VCaP (cell line): Measurements from ENCODE around the gene NDUFA11.

ENCODE experiments used
- H3K27ac ChIP-seq: fragments of 450-650 bp; 2 replicates; pipeline ENCODE4 v1.5.1; 2017
- TF ChIP-seq, protein P1 (sequence below): fragments of 450-650 bp; conservative IDR thresholded peaks from 2 replicates; pipeline ENCODE4 v1.5.1; 2017; ENCODE audit warnings: mild to moderate bottlenecking, moderate library complexity

Gene NDUFA11

GRCh38 chr19:5905114-5905778, 1.7 kb upstream of the NDUFA11 start:
- peak overlapping the region; percentile 68 for H3K27ac ChIP-seq
- TF ChIP-seq, protein P1, sequence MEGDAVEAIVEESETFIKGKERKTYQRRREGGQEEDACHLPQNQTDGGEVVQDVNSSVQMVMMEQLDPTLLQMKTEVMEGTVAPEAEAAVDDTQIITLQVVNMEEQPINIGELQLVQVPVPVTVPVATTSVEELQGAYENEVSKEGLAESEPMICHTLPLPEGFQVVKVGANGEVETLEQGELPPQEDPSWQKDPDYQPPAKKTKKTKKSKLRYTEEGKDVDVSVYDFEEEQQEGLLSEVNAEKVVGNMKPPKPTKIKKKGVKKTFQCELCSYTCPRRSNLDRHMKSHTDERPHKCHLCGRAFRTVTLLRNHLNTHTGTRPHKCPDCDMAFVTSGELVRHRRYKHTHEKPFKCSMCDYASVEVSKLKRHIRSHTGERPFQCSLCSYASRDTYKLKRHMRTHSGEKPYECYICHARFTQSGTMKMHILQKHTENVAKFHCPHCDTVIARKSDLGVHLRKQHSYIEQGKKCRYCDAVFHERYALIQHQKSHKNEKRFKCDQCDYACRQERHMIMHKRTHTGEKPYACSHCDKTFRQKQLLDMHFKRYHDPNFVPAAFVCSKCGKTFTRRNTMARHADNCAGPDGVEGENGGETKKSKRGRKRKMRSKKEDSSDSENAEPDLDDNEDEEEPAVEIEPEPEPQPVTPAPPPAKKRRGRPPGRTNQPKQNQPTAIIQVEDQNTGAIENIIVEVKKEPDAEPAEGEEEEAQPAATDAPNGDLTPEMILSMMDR: no peak

GRCh38 chr19:5904352-5905113, 943 bp upstream of the NDUFA11 start, which contains the start of gene VMAC:
Gene VMAC, plus strand, starts transcription at chr19:5904872. Its CDS starts 19 bp downstream, at chr19:5904891.
- peak within 1 kb of the TSS; percentile 86 for H3K27ac ChIP-seq
- TF ChIP-seq, protein P1: no peak

- H3K27ac ChIP-seq: peak overlapping the region; percentile 86
Observed at GRCh38 chr19:5903056-5903623, 450 bp downstream of the NDUFA11 start.

GRCh38 chr19:5900976-5901375, 2.6 kb downstream of the NDUFA11 start:
- H3K27ac ChIP-seq: no peak overlapping the region
- TF ChIP-seq, protein P1: no peak

More at GRCh38 chr19:5903056-5903623, 450 bp downstream of the NDUFA11 start:
- TF ChIP-seq, protein P1: no peak

- H3K27ac ChIP-seq: no peak overlapping the region
- TF ChIP-seq, protein P1: no peak
Observed at GRCh38 chr19:5899728-5900526, 3.7 kb downstream of the NDUFA11 start.

GRCh38 chr19:5897189-5897969, 6.2 kb downstream of the NDUFA11 start:
- TF ChIP-seq, protein P1: no peak
- H3K27ac ChIP-seq: no peak overlapping the region
